Measurements from ENCODE around the gene NTRK2. TPM values are rescaled to one million over a fixed set of nuclear protein-coding genes. Genes with fewer than 3 reads are reported as not detected.

Gene NTRK2
- total RNA-seq, 6 experiments from 2014 or later, result 0.11 to 0.83 (median 0.25) TPM

DNA sequence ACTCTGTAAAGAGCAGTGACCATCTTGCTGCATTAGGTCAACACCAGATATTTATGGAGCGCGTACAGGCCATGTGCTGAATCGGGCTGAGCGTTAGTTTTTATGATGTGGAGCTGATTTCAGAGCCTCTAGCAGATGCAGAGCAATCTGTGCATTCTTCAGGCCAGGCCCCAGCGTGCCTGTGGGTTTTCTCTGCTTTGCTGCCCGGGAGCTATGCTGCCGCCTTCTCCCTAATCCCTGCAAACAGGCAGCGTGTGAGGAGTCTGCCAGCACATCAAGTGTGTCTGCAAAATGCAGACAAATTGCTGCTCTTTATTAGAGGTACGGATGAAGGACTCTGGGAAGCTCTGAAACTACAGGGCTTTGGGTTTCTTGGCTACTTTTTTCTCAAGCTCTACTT is 170.0 kb downstream of the NTRK2 start:
- Mint-ChIP-seq H3K27me3 (ENCODE audit: insufficient read depth) (peaks cover 1% of the 10 kb centered on the region; the same call in 1 of the 2 replicates), H3K36me3 (ENCODE audit: low read depth) (no peaks in the 10 kb centered on the region; the same call in 1 of the 2 replicates), H3K9me3 (peaks cover 13% of the 10 kb centered on the region; the same call in 1 of the 2 replicates), H3K4me3 (no peak overlapping the region), H3K27ac (no peak overlapping the region), H3K4me1 (ENCODE audit: low read depth) (no peaks in the 10 kb centered on the region; the same call in 1 of the 2 replicates)
- TF ChIP-seq, protein P1, sequence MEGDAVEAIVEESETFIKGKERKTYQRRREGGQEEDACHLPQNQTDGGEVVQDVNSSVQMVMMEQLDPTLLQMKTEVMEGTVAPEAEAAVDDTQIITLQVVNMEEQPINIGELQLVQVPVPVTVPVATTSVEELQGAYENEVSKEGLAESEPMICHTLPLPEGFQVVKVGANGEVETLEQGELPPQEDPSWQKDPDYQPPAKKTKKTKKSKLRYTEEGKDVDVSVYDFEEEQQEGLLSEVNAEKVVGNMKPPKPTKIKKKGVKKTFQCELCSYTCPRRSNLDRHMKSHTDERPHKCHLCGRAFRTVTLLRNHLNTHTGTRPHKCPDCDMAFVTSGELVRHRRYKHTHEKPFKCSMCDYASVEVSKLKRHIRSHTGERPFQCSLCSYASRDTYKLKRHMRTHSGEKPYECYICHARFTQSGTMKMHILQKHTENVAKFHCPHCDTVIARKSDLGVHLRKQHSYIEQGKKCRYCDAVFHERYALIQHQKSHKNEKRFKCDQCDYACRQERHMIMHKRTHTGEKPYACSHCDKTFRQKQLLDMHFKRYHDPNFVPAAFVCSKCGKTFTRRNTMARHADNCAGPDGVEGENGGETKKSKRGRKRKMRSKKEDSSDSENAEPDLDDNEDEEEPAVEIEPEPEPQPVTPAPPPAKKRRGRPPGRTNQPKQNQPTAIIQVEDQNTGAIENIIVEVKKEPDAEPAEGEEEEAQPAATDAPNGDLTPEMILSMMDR (IDR thresholded peaks at IDR 0.05), result no peak
- peak; percentile 77 for DNase-seq

DNA sequence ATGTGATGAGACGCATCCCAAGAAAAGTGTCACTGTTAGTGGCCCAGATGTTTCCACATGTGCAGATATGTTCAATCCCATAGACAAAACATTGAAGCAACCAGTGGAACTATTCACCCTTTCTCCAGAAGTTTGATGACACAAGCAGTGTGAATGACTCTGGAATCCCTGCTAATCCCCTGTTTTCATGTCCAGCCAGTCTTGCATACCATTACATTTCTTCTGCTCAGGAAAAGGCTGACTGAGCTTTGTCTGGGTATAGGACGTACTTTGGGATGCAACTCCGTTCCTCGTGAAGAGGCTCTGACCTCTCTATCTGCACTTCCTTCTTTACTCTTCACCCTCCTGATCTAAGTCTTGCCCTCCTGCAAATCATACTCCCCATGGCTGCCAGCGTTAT is 172.4 kb downstream of the NTRK2 start:
- Mint-ChIP-seq H3K27ac (no peak overlapping the region), H3K4me3 (no peak overlapping the region), H3K9me3 (peaks cover 16% of the 10 kb centered on the region; the same call in 1 of the 2 replicates), H3K36me3 (ENCODE audit: low read depth) (no peaks in the 10 kb centered on the region; the same call in 1 of the 2 replicates), H3K4me1 (ENCODE audit: low read depth) (no peaks in the 10 kb centered on the region; the same call in 1 of the 2 replicates), H3K27me3 (ENCODE audit: insufficient read depth) (peaks cover 1% of the 10 kb centered on the region; the same call in 1 of the 2 replicates)
- DNase-seq, result no peak
- TF ChIP-seq, protein P1 (IDR thresholded peaks at IDR 0.05), result no peak

DNA sequence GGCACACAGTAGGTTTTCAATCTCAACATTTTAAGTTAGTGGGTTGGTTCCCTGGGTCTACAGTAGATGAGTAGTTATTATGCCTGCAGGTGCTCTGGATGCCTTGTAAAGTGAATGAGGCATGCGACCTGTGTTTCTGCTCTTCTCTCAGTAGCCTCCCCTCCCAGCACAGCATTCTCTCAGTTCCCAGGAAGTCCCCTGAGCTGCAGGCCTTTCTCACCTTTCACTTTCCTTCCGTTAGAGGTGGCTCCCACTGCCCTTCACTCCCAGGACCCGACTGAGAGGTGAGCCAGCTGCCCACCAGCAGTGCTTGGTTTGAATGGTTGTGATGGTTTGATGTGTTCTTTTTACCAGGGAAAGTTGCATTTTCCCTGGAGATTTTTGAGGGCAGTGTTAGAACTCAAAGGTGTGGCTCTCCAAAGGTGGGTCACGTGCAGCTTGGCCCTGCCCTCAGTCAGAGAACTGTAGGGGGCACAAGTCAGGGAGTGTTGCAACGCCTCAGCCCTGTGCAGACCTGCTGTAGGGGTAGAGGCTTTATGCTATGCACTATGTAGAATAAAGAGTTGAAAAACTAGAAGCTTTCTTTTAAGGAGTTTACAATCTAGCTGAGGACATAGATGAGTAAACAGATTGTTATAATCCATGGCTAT is 173.8 kb downstream of the NTRK2 start:
- peaks cover 22% of the 10 kb centered on the region for H3K9me3 Mint-ChIP-seq
- peaks cover 1% of the 10 kb centered on the region; the same call in 1 of the 2 replicates for H3K27me3 Mint-ChIP-seq (ENCODE audit: insufficient read depth)
- no peak for DNase-seq
- H3K27ac Mint-ChIP-seq, result no peak overlapping the region
- TF ChIP-seq, protein P1 (IDR thresholded peaks at IDR 0.05), result no peak
- no peaks in the 10 kb centered on the region; the same call in 1 of the 2 replicates for H3K36me3 Mint-ChIP-seq (ENCODE audit: low read depth)
- no peak overlapping the region for H3K4me3 Mint-ChIP-seq
- H3K4me1 Mint-ChIP-seq (ENCODE audit: low read depth), result no peaks in the 10 kb centered on the region; the same call in 1 of the 2 replicates

DNA sequence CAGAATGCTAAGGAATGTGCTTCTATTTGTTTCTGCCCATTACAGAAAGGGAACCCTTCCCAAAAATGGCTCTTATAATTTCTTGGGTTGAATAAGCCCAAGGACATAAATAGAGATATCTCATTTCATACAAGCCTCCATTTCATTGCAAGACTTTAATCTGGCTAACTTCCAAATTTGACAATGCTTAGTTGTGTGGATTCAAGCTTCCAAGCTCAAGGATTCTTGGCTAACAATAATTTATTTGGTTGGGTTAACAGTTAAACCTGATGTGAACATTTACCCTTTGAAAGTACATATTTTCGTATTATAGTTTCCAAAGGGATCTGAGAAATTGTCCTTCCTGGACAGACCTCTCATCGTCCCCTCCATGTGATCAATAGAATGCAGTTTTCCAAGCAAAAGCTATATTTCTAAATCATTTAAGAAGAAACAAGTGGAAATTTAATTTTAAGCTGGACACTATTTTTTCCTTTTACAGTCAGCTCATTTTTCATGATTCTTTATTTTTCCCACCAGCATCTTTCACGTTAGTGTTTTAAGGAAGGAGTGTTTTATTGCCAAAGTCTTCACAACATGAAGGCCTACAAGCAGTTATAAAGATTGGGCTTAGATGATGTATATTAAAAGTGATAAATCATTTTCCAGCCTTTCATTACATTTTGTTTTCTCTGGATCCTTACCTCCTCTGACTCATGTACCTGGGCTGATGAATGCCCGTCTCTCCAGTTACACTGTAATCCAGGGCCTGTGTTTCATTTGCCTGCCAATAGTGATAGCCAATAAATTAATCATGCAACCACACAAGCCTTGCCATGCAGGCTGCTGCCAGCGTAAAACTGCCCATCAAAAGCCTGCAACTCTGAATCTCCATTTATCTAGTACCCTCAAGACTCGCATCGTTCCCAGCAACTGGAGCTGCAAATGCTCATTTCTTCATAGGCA is 176.7 kb downstream of the NTRK2 start:
- no peaks in the 10 kb centered on the region; the same call in 1 of the 2 replicates for H3K4me1 Mint-ChIP-seq (ENCODE audit: low read depth)
- no peaks in the 10 kb centered on the region; the same call in 1 of the 2 replicates for H3K27me3 Mint-ChIP-seq (ENCODE audit: insufficient read depth)
- H3K36me3 Mint-ChIP-seq (ENCODE audit: low read depth), result no peaks in the 10 kb centered on the region; the same call in 1 of the 2 replicates
- DNase-seq, result no peak
- H3K9me3 Mint-ChIP-seq, result peaks cover 14% of the 10 kb centered on the region
- H3K27ac Mint-ChIP-seq, result no peak overlapping the region
- TF ChIP-seq, protein P1 (IDR thresholded peaks at IDR 0.05), result no peak
- H3K4me3 Mint-ChIP-seq, result no peak overlapping the region

DNA sequence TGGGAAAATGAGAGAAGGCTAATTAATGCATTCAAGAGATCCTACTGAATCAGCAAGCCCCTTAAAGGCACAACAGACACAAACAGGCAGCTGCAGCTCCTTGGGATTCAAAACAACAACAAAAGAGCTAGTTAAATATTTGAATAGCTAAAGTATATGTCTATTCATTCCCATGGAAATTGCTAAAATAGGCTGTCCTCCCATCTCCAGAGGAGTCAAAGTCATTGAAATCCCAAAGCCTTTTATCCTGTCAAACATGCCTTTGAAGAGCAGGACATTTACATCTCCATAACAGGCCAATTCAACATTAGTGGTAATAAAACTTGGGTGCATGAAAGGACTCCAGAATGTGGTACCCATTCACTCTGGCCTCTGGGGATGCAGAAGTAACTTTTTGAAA is 177.4 kb downstream of the NTRK2 start:
- Mint-ChIP-seq H3K36me3 (ENCODE audit: low read depth) (no peaks in the 10 kb centered on the region), H3K4me1 (ENCODE audit: low read depth) (no peaks in the 10 kb centered on the region; the same call in 1 of the 2 replicates), H3K27me3 (ENCODE audit: insufficient read depth) (no peaks in the 10 kb centered on the region; the same call in 1 of the 2 replicates), H3K9me3 (peaks cover 9% of the 10 kb centered on the region), H3K4me3 (no peak overlapping the region), H3K27ac (no peak overlapping the region)
- no peak for DNase-seq
- TF ChIP-seq, protein P1 (IDR thresholded peaks at IDR 0.05), result no peak

All from HFFc6 (cell line).